ENCODE data around the gene NR2F2. TPM values are rescaled to one million over a fixed set of nuclear protein-coding genes. Genes with fewer than 3 reads are reported as not detected.
A peak's percentile ranks its signal among the peaks of the same experiment; 100 is the strongest.

NR2F2 gene
- polyA plus RNA-seq, 1 donor = 64.7 TPM

DNA sequence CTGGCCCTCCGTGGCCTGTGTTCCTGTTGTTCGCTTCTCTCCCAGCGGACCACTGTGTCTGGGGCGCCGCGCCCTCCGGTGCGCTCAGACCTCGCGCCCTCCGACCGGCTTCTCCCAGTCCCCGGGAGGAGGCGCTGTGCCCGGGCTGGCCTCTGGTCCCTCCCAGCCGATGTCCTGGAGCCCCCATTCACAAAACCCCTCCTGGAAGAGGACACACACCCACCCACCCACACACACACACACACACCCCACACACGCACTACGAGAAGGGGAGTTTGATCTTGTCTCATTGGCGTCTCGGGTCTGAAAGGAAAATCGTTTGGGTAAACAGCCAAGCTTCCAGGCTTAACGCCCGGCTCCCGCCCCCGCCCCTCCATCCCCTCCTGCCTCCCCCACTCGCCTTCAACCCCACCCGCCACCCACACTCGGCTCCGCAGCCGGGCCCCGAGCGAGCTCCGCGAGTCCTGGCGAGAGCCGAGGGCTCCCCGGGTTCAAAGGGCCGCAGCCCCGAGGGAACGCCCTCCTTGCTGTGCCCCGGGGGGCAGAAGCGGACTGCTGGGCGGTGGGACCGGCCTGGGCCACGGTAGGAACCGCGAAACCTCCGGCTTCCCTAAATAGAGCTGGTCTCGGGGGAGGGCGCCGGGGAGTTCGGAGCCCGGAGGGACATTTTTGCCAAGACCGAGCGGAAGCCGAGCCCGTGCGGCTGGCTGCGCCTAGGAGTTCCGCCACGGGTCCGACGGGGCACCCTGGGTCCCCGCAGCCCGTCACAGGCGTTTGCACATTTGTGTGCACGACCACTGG lies 23.6 kb downstream of the NR2F2 start:
- DNase-seq = no peak

DNA sequence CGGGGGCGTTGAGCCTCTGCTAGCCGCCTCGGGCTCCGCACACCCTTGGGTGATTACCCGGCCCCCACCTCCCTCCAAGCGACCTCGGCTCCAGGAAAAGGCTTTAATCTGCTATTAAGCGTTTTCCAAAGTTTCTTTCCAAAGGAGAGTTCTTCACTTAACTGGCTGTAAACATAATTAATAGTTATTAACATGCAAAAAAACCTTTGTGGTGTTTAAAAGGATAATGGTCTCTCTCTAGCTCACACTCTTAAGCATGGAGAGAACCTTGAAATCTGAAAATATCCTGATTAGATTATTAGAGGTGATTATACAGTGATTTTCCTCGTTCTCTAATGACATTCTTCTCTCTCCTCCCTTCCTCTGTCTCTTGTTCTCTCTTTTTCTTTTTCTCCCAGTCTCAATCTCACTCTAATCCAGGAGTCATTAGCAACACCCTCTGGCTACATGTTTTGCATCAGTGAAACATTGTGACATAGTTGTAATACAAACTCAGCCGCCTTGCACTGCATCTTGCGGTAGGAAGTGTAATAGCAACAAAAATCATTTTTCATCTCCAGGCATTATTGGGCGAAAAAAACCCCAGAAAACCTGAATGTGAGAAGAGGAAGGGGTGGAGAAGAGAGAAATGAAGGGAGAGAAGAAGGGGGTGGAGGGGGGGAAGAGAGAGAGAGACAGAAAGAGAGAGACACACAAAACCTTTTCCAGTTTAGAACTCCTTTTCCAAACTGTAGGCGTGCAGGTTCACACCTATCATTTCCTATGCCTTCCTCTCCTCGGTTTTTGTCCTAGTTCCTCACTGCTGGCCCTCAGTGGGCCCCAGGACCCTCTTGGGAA lies 24.4 kb downstream of the NR2F2 start:
- DNase-seq = no peak

DNA sequence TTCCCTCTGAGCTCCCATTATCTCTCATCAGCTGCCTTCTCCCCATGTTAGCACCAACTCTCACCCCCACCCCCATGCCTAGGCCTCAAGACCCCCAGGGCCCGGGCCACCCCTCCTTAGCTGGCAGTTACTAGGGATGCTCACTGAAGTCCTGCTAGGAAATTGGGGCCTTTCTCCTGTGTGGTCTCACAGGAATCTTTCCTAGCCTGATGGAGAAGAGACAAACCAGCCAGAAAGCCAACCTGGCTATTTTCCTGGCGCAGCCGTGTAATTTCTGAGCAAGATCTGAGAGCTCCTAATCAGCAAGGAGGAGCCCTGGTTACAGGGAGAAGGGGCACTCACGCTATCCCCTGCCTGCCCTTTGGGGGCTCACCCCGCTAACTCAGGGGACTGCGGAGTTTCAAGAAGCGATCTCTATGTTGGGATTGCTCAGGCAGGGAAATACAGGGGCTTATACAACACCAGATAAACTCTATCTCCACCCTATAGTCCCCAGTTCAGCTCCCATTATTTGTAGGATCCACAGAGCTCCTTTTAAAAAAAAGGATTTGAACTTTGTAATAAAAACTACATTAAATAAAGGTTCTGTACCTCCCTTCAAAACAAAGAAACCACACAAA lies 25.2 kb downstream of the NR2F2 start:
- no peak for DNase-seq

- peak; percentile 85 for DNase-seq
Observed at GRCh38 chr15:96356494-96357455, 26.3 kb downstream of the NR2F2 start.

GRCh38 chr15:96358001-96358801 lies 27.7 kb downstream of the NR2F2 start:
- DNase-seq = no peak

- DNase-seq = no peak
Observed at GRCh38 chr15:96358821-96359615, 28.5 kb downstream of the NR2F2 start.

DNA sequence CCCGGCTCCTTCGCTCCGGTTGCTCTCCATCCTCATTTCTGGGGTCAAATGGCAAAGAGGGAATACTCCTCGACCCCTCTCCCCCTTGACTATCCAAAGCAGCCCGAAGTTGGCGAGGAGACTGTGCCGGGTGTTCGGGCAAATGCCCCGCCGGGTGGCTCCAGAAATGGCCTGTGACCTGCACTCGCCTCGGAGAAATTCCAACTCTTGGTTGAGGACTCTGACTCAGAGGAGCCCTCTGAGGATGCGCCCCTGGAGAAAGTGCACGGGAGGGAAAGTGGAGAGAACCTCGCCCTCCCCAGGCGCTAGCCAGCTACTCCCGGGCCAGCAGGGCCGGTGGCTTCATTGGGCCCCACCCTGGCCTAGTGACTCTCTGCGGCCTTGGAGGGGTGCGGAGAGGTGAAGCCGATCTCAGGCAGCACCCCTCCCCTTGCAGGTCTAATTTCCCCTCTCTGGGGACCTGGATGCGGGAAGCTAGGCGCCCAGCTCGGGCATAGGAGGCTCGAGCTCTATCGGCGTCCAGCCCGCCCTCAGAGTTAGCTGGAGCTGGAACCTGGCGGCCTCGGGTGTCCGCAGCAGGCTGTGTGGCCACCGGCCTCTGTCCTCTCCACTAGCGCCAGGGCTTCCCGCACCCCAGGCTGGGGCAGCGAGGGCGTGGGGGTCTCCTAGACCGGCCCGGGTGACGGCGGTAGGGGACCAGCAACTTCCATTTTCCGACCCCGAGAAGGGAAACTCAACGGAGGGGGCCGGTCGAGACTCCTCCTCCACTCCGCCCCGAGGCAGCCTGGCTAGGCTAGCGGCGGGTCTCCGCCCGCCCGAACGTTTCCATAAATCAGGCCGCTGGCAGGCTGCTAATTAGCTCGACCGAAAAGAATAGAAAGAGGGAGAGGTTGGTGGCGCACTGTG lies 29.4 kb downstream of the NR2F2 start:
- no peak for DNase-seq

- no peak for DNase-seq
Observed at GRCh38 chr15:96360581-96361308, 30.2 kb downstream of the NR2F2 start.

- DNase-seq = no peak
Observed at GRCh38 chr15:96361309-96362010, 31.0 kb downstream of the NR2F2 start.

GRCh38 chr15:96362011-96362754 lies 31.7 kb downstream of the NR2F2 start:
- DNase-seq = no peak

- DNase-seq = no peak
Observed at GRCh38 chr15:96362755-96363651, 32.5 kb downstream of the NR2F2 start.

DNA sequence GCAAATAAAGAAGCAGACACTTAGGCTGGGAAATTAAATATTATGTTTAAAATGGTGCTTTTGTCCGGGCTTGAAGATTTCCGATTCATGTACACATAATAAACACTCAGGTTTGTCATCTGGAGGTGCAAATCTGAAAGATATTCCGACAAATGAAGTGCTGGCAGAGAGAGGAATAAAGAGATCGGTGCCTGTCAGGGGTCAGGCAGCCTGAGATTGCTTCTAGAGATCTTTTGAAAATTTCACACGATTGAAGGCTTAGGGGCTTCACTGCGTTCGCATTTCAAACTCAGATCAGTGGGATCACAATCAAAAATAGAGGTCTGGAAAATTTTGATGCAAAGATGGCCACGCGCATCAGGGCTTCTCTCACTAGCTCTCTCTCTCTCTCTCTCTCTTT lies 33.2 kb downstream of the NR2F2 start:
- no peak for DNase-seq

GRCh38 chr15:96365781-96366525 lies 35.5 kb downstream of the NR2F2 start:
- no peak for DNase-seq

- no peak for DNase-seq
Observed at GRCh38 chr15:96366526-96366877, 36.0 kb downstream of the NR2F2 start.
